H1 (cell line): ENCODE data around the gene FAM221B. TPM values are rescaled to one million over a fixed set of nuclear protein-coding genes. Genes with fewer than 3 reads are reported as not detected.

Experiments
- CTCF ChIA-PET: fragments of 300-600 bp; sonication (Branson Sonifier 250); formaldehyde crosslinking; loops from one replicate; lab custom pipeline; 2021; ENCODE audit not compliant: partially characterized antibody; lab: Charles Lee
- POLR2A ChIA-PET: fragments of 300-600 bp; sonication (Branson Sonifier 250); formaldehyde crosslinking; loops from one replicate; lab custom pipeline; 2021; ENCODE audit warnings: inconsistent platforms; ENCODE audit not compliant: partially characterized antibody; lab: Charles Lee
- DNase-seq, 2 experiments: peaks; one replicate each; pipeline versions ENCODE4 v3.0.0 to v3.0.0-alpha.2; 2010 to 2022; ENCODE audit warnings: low spot score in 2 of 2, low read depth in 1 of 2, mixed read lengths in 1 of 2
- FAIRE-seq: peaks from 2 replicates; lab custom pipeline; 2011; peaks lifted over from hg19 to GRCh38; lab: Jason Lieb, UNC
- H2AFZ ChIP-seq: 2 replicates; pipeline ENCODE4 v1.8.1; 2012; ENCODE audit warnings: low read length, inconsistent platforms
- H2AK5ac ChIP-seq: 2 replicates; pipeline ENCODE4 v1.6.1; 2013; ENCODE audit warnings: low read depth, low read length
- H2BK120ac ChIP-seq: replicated peaks from 2 replicates; pipeline ENCODE3; 2013; ENCODE audit warnings: low read depth, low read length, inconsistent platforms
- H2BK12ac ChIP-seq: 2 replicates; pipeline ENCODE4 v1.6.1; 2013; ENCODE audit warnings: low read depth, low read length
- H2BK15ac ChIP-seq: 2 replicates; pipeline ENCODE4 v1.6.1; 2013; ENCODE audit warnings: low read length
- H2BK20ac ChIP-seq: 2 replicates; pipeline ENCODE4 v1.6.1; 2013; ENCODE audit warnings: low read length
- H2BK5ac ChIP-seq: 2 replicates; pipeline ENCODE4 v1.6.1; 2013; ENCODE audit warnings: low read depth, low read length
- H3K14ac ChIP-seq: 2 replicates; pipeline ENCODE4 v1.6.1; 2013; ENCODE audit warnings: inconsistent platforms; ENCODE audit not compliant: insufficient read length
- H3K18ac ChIP-seq: 2 replicates; pipeline ENCODE4 v1.6.1; 2013; ENCODE audit warnings: low read length; ENCODE audit errors: extremely low read depth
- H3K23ac ChIP-seq: 2 replicates; pipeline ENCODE4 v1.6.1; 2013; ENCODE audit warnings: inconsistent platforms; ENCODE audit not compliant: insufficient read length
- H3K23me2 ChIP-seq: 2 replicates; pipeline ENCODE4 v1.6.1; 2013; ENCODE audit warnings: low read depth, low read length
- H3K27ac ChIP-seq: 2 replicates; pipeline ENCODE4 v1.6.1; 2011; ENCODE audit warnings: low read depth, low read length, inconsistent platforms
- H3K27me3 ChIP-seq, 4 experiments: replicated peaks in 1 of 4; 1 replicate in 1 of 4; 2 replicates in 3 of 4; pipeline versions ENCODE4 v1.6.1 to v1.8.1; 2011 to 2013; ENCODE audit warnings: low read length in 3 of 4, mild to moderate bottlenecking in 3 of 4, inconsistent platforms in 2 of 4, mixed read lengths in 2 of 4, moderate library complexity in 1 of 4; ENCODE audit not compliant: control insufficient read depth in 3 of 4, insufficient read depth in 3 of 4; ENCODE audit errors: extremely low read depth in 1 of 4
- H3K36me3 ChIP-seq, 4 experiments: 2 replicates each; pipeline versions ENCODE4 v1.6.1 to v1.8.1; 2011 to 2013; ENCODE audit warnings: mild to moderate bottlenecking in 4 of 4, low read length in 3 of 4, moderate library complexity in 2 of 4, control low read depth in 1 of 4, inconsistent platforms in 1 of 4; ENCODE audit not compliant: insufficient read depth in 4 of 4, control insufficient read depth in 2 of 4
- H3K4ac ChIP-seq: replicated peaks from 2 replicates; pipeline ENCODE3; 2013; ENCODE audit warnings: low read length, low read depth, mixed read lengths, inconsistent platforms; ENCODE audit not compliant: insufficient read length
- H3K4me1 ChIP-seq, 4 experiments: replicated peaks in 1 of 4; 1 replicate in 1 of 4; 2 replicates in 3 of 4; pipeline versions ENCODE4 v1.6.1 to v1.8.1; 2011 to 2013; ENCODE audit warnings: low read length in 3 of 4, inconsistent platforms in 2 of 4, mixed read lengths in 1 of 4; ENCODE audit not compliant: insufficient read depth in 4 of 4, control insufficient read depth in 3 of 4
- H3K4me2 ChIP-seq, 2 experiments: 2 replicates each; pipeline versions ENCODE4 v1.6.1 to v1.8.1; 2011 to 2013; ENCODE audit warnings: low read depth in 2 of 2, low read length in 2 of 2, control low read depth in 1 of 2, inconsistent platforms in 1 of 2, mild to moderate bottlenecking in 1 of 2; ENCODE audit not compliant: insufficient read depth in 1 of 2
- H3K4me3 ChIP-seq, 4 experiments: fragments of 200-600, 300-600 bp in 1 of 4; sonication (generic), shearing (Covaris generic), sonication (Bioruptor Twin) in 1 of 4; 2 replicates each; pipeline versions ENCODE4 v1.5.1 to v1.8.1; 2011 to 2016; ENCODE audit warnings: low read length in 4 of 4, low read depth in 3 of 4, control low read depth in 2 of 4, inconsistent platforms in 2 of 4, mild to moderate bottlenecking in 2 of 4, mixed read lengths in 1 of 4, moderate library complexity in 1 of 4; ENCODE audit not compliant: insufficient read depth in 2 of 4; ENCODE audit errors: extremely low read depth in 1 of 4
- H3K56ac ChIP-seq: replicated peaks from 2 replicates; pipeline ENCODE3; 2013; ENCODE audit warnings: low read depth, mild to moderate bottlenecking, mixed read lengths, low read length, inconsistent platforms; ENCODE audit not compliant: insufficient read length
- H3K79me1 ChIP-seq: 2 replicates; pipeline ENCODE4 v1.6.1; 2013; ENCODE audit warnings: low read depth, low read length, control low read depth
- H3K79me2 ChIP-seq, 2 experiments: 2 replicates each; pipeline versions ENCODE4 v1.6.1 to v1.8.1; 2012 to 2013; ENCODE audit warnings: low read length in 2 of 2, mild to moderate bottlenecking in 2 of 2, inconsistent platforms in 1 of 2; ENCODE audit not compliant: insufficient read depth in 2 of 2, control insufficient read depth in 1 of 2
- H3K9ac ChIP-seq, 4 experiments: replicated peaks in 1 of 4; 1 replicate in 1 of 4; 2 replicates in 3 of 4; pipeline versions ENCODE4 v1.6.1 to v1.8.1; 2011 to 2013; ENCODE audit warnings: low read depth in 3 of 4, low read length in 3 of 4, control low read depth in 2 of 4, mild to moderate bottlenecking in 2 of 4, moderate library complexity in 2 of 4, inconsistent platforms in 1 of 4; ENCODE audit errors: extremely low read depth in 1 of 4
- H3K9me3 ChIP-seq, 2 experiments: 2 replicates each; pipeline versions ENCODE4 v1.6.1 to v1.8.1; 2012 to 2013; ENCODE audit warnings: mild to moderate bottlenecking in 2 of 2, moderate library complexity in 2 of 2, control low read depth in 1 of 2, inconsistent platforms in 1 of 2, low read depth in 1 of 2, low read length in 1 of 2, mixed read lengths in 1 of 2; ENCODE audit not compliant: insufficient read depth in 2 of 2
- H4K20me1 ChIP-seq, 2 experiments: replicated peaks in 1 of 2; 2 replicates each; pipeline versions ENCODE3 to v1.8.1; 2011 to 2013; ENCODE audit warnings: inconsistent platforms in 2 of 2, low read length in 2 of 2, mild to moderate bottlenecking in 1 of 2; ENCODE audit not compliant: insufficient read depth in 2 of 2, control insufficient read depth in 1 of 2
- H4K5ac ChIP-seq: 2 replicates; pipeline ENCODE4 v1.6.1; 2013; ENCODE audit warnings: low read length, low read depth, mixed read lengths, inconsistent platforms; ENCODE audit not compliant: insufficient read length
- H4K8ac ChIP-seq: 2 replicates; pipeline ENCODE4 v1.8.0; 2013; ENCODE audit warnings: mild to moderate bottlenecking, moderate library complexity, low read length, inconsistent platforms; ENCODE audit not compliant: insufficient read depth; ENCODE audit errors: extremely low read depth
- H4K91ac ChIP-seq: replicated peaks from 2 replicates; pipeline ENCODE3; 2013; ENCODE audit warnings: low read length, mixed read lengths, inconsistent platforms; ENCODE audit not compliant: insufficient read length
- BCL11A ChIP-seq, 2 experiments: IDR thresholded peaks; one replicate each; pipeline ENCODE4 v1.6.1; 2011; ENCODE audit warnings: low read depth in 2 of 2, low read length in 2 of 2, mild to moderate bottlenecking in 2 of 2
- KDM4A ChIP-seq: IDR thresholded peaks from one replicate; pipeline ENCODE4 v1.7.1; 2012; ENCODE audit warnings: low read depth, mild to moderate bottlenecking, moderate library complexity, low read length, inconsistent platforms; ENCODE audit not compliant: severe bottlenecking
- PHF8 ChIP-seq: fragments of 200-600 bp; sonication (generic); conservative IDR thresholded peaks from 2 replicates; pipeline ENCODE4 v1.7.1; 2012; ENCODE audit warnings: low read depth, mild to moderate bottlenecking, inconsistent platforms, low read length, moderate library complexity
- POU5F1 ChIP-seq: IDR thresholded peaks from 2 replicates; pipeline ENCODE4 v1.6.1; 2011; ENCODE audit warnings: low read depth, mild to moderate bottlenecking, low read length, moderate library complexity
- RBBP5 ChIP-seq: IDR thresholded peaks from 2 replicates; pipeline ENCODE4 v1.7.1; 2012; ENCODE audit warnings: low read depth, mild to moderate bottlenecking, inconsistent platforms, low read length, moderate library complexity, borderline replicate concordance
- SIX5 ChIP-seq: IDR thresholded peaks from 2 replicates; pipeline ENCODE4 v1.6.1; 2011; ENCODE audit warnings: mild to moderate bottlenecking, low read depth, low read length
- SP1 ChIP-seq: IDR thresholded peaks from 2 replicates; pipeline ENCODE4 v1.6.1; 2011; ENCODE audit warnings: low read depth, low read length
- SRF ChIP-seq: IDR thresholded peaks from 2 replicates; pipeline ENCODE4 v1.6.1; 2011; ENCODE audit warnings: mild to moderate bottlenecking, low read depth, low read length, moderate library complexity
- TBP ChIP-seq: IDR thresholded peaks from 2 replicates; pipeline ENCODE4 v1.6.1; 2011; ENCODE audit warnings: low read depth, low read length, improper control_type of control experiment
- WGBS, 2 experiments: shearing (Covaris generic) in 1 of 2; methylation state at CpG; one replicate each; pipeline versions ENCODE4 v1.1.6 to v1.1.7; 2013 to 2015; ENCODE audit warnings: low lambda C conversion rate in 2 of 2, mixed read lengths in 2 of 2, inconsistent platforms in 1 of 2, low coverage in 1 of 2, missing lambda C conversion rate in 1 of 2; ENCODE audit not compliant: insufficient replicate concordance in 2 of 2, insufficient coverage in 1 of 2, insufficient read length in 1 of 2; ENCODE audit errors: extremely low coverage in 1 of 2, missing lambda C conversion rate in 1 of 2; 5-methylcytosine and 5-hydroxymethylcytosine counted together
- polyA plus RNA-seq, 7 experiments: library from polyadenylated mRNA; depleted of rRNA in 3 of 7; stranded (reverse) in 5 of 7; unstranded in 2 of 7; fragments of >200 nt in 5 of 7; fragments of 200-250 nt in 2 of 7; gene quantifications; 1 replicate in 5 of 7; 2 replicates in 1 of 7; 4 replicates in 1 of 7; pipeline versions ENCODE4 v1.2.1 to v1.2.3, GENCODE V29; 2011 to 2013; ENCODE audit warnings: missing spikeins in 2 of 7, mixed read lengths in 2 of 7
- total RNA-seq: library from RNA; stranded (reverse); fragmentation: NEBNext Ultra II Directional; extraction: Animal tissue kit (Norgen Biotek cat#: 25700); gene quantifications from 2 replicates; pipeline ENCODE4 v1.2.1, GENCODE V29; 2021
- TF ChIP-seq, protein P1 (sequence below): IDR thresholded peaks from 2 replicates; pipeline ENCODE4 v1.6.1; 2012; ENCODE audit warnings: low read length, inconsistent platforms
- TF ChIP-seq, protein P2 (sequence below): IDR thresholded peaks from 2 replicates; pipeline ENCODE4 v1.6.1; 2012; ENCODE audit warnings: inconsistent platforms
- TF ChIP-seq, protein P3 (sequence below): IDR thresholded peaks from 2 replicates; pipeline ENCODE4 v1.6.1; 2012; ENCODE audit warnings: inconsistent platforms

The FAM221B gene
- total and polyA plus RNA-seq, 2 of the 8 experiments (the other 6 are each of a cell fraction or from before 2014, with no cell fraction given): not detected

DNA sequence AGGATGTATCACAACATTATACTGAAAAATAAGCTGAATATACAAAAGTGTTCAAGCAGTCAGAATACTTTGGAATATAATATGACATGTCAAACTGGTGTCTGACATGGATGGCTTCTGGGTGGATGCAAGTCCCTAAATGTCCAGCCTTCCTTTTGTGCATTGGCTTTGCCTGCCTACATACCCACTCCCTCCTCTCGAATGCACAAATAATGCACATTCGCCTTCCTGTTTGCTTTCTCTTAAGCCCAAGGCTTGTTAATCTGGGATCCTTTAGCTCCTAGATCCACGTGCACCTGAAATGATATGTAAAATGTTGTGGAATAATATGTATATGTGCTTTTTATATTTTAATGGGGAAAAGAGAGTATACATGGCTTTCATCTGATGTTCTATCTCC is 50.0 kb downstream of the FAM221B start:
- Histone ChIP-seq H3K9me3 (no peaks in the 10 kb centered on the region), H3K4me1 (peaks cover 0 to 6% (median 4%) of the 10 kb centered on the region in 4 experiments; a peak in 6 of 7 replicates), H2AFZ (no peak overlapping the region), H3K4me3 (no peak overlapping the region), H3K79me1 (no peaks in the 10 kb centered on the region), H3K56ac (no peak overlapping the region), H4K20me1 (no peaks in the 10 kb centered on the region), H3K23me2 (no peaks in the 10 kb centered on the region), H3K4ac (no peak overlapping the region), H3K4me2 (no peak overlapping the region), H3K23ac (no peak overlapping the region), H2BK20ac (no peak overlapping the region), H2AK5ac (no peak overlapping the region), H4K8ac (no peak overlapping the region), H4K5ac (no peak overlapping the region), H2BK5ac (no peak overlapping the region), H3K27ac (no peak overlapping the region), H2BK15ac (no peak overlapping the region), H2BK12ac (no peak overlapping the region), H3K27me3 (no peaks in the 10 kb centered on the region), H3K36me3 (no peaks in the 10 kb centered on the region), H2BK120ac (no peak overlapping the region), H4K91ac (no peak overlapping the region), H3K18ac (no peak overlapping the region), H3K14ac (no peak overlapping the region), H3K9ac (no peak overlapping the region), H3K79me2 (no peaks in the 10 kb centered on the region)
- 91% methylated on average over 3 of the region's 3 CpGs; no CpG with 5 or more reads in 1 of the 2 experiments for WGBS, 2 experiments
- CTCF ChIA-PET: interaction anchor here (0.7 to 3.0 kb wide), 5 partner anchors 8 to 167 kb away, joined by 3 to 26 read pairs (median 3); no protein-coding TSS in a partner anchor
- DNase-seq: no peak
- no peak for FAIRE-seq
- POLR2A ChIA-PET: interaction anchor here (1.0 to 1.1 kb wide), 3 partner anchors 10 to 85 kb away, joined by 3 to 5 read pairs (median 3); no protein-coding TSS in a partner anchor
- TF ChIP-seq POU5F1 (no peak), BCL11A (IDR thresholded peaks at IDR 0.05; ENCODE audit: low read depth in 2 of 2, low read length in 2 of 2) (no peak), SIX5 (no peak), SRF (no peak), KDM4A (no peak), SP1 (no peak), PHF8 (no peak), RBBP5 (no peak), TBP (no peak)
- TF ChIP-seq, protein P1, sequence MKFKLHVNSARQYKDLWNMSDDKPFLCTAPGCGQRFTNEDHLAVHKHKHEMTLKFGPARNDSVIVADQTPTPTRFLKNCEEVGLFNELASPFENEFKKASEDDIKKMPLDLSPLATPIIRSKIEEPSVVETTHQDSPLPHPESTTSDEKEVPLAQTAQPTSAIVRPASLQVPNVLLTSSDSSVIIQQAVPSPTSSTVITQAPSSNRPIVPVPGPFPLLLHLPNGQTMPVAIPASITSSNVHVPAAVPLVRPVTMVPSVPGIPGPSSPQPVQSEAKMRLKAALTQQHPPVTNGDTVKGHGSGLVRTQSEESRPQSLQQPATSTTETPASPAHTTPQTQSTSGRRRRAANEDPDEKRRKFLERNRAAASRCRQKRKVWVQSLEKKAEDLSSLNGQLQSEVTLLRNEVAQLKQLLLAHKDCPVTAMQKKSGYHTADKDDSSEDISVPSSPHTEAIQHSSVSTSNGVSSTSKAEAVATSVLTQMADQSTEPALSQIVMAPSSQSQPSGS: no peak
- TF ChIP-seq, protein P2, sequence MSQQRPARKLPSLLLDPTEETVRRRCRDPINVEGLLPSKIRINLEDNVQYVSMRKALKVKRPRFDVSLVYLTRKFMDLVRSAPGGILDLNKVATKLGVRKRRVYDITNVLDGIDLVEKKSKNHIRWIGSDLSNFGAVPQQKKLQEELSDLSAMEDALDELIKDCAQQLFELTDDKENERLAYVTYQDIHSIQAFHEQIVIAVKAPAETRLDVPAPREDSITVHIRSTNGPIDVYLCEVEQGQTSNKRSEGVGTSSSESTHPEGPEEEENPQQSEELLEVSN: no peak
- TF ChIP-seq, protein P3, sequence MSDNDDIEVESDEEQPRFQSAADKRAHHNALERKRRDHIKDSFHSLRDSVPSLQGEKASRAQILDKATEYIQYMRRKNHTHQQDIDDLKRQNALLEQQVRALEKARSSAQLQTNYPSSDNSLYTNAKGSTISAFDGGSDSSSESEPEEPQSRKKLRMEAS: no peak
